Progenitor cell of endocrine pancreas (in vitro differentiated cells): ENCODE measurements around the gene KIAA1328. TPM values are rescaled to one million over a fixed set of nuclear protein-coding genes. Genes with fewer than 3 reads are reported as not detected.

ENCODE experiments used
- DNase-seq: peaks from one replicate; pipeline ENCODE4 v3.0.0; 2021; ENCODE audit warnings: low spot score; ENCODE audit not compliant: unreplicated experiment
- H3K27ac Mint-ChIP-seq: 2 replicates; pipeline ENCODE4 v1.8.0; 2021; ENCODE audit warnings: mild to moderate bottlenecking, moderate library complexity, mixed read lengths
- H3K27me3 Mint-ChIP-seq: 2 replicates; pipeline ENCODE4 v1.8.0; 2021; ENCODE audit warnings: mixed read lengths
- H3K36me3 Mint-ChIP-seq: 2 replicates; pipeline ENCODE4 v1.8.0; 2022; ENCODE audit warnings: mixed read lengths; ENCODE audit not compliant: insufficient read depth
- H3K4me1 Mint-ChIP-seq: 2 replicates; pipeline ENCODE4 v1.8.0; 2021; ENCODE audit warnings: low read depth, mixed read lengths
- H3K4me3 Mint-ChIP-seq: 2 replicates; pipeline ENCODE4 v1.8.0; 2021; ENCODE audit warnings: low read depth, mild to moderate bottlenecking, moderate library complexity, mixed read lengths
- H3K9me3 Mint-ChIP-seq: 2 replicates; pipeline ENCODE4 v1.8.0; 2021; ENCODE audit warnings: low read depth, mixed read lengths
- total RNA-seq: library from RNA; stranded (reverse); gene quantifications from 2 replicates; pipeline ENCODE4 v1.2.1, GENCODE V29; 2021
- TF ChIP-seq, protein P1 (sequence below): fragments of 200-600 bp; sonication (generic); IDR thresholded peaks from one replicate; pipeline ENCODE4 v1.5.0; 2021; ENCODE audit warnings: antibody characterized with exemption, mild to moderate bottlenecking; ENCODE audit not compliant: unreplicated experiment

Gene KIAA1328
- total RNA-seq, 1 donor from 2014 or later, result 12.4 TPM

DNA sequence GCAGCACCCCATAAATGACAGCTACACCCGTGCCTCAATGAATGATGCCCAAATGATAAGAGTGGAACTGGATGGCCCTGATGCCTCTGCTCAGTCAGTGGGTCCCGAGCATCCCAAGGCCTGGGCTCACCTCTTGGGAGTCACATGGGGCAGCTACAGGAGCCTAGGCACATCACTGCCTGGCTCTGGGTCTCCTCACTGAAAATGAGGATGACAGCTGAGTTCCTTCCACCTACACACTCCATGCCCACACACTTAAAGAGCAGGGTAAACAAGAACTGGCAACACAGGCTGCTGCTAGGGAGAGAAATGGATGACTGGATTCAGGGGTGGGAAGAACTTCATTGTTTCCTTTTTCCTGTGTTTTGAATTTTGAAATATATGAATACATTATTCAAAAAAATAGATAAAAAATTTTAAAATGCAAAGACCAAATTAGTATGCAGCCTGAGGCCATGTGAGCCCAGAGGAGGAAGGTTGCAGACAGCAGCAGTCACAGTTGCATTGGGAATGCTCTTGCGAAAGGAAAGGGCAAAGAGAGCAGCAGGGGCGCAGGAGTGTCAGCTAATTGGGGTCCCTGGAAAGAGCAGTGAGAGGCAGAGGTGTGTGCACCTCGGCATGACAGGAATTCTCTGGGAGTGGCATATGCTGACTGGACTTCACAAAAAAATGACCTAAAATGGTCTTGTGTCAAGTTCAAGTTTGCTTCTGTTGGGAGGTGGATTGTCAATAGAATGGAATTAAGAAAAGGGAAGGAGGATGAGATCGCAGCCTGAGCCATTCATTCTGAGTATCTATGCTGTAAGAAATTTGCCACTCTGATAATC, 409.6 kb downstream of the KIAA1328 start:
- Mint-ChIP-seq H3K27ac (no peak overlapping the region), H3K36me3 (peaks cover 2% of the 10 kb centered on the region), H3K4me3 (no peak overlapping the region), H3K4me1 (peaks cover 3% of the 10 kb centered on the region), H3K27me3 (peaks cover 8% of the 10 kb centered on the region), H3K9me3 (no peaks in the 10 kb centered on the region)
- DNase-seq, result no peak
- TF ChIP-seq, protein P1, sequence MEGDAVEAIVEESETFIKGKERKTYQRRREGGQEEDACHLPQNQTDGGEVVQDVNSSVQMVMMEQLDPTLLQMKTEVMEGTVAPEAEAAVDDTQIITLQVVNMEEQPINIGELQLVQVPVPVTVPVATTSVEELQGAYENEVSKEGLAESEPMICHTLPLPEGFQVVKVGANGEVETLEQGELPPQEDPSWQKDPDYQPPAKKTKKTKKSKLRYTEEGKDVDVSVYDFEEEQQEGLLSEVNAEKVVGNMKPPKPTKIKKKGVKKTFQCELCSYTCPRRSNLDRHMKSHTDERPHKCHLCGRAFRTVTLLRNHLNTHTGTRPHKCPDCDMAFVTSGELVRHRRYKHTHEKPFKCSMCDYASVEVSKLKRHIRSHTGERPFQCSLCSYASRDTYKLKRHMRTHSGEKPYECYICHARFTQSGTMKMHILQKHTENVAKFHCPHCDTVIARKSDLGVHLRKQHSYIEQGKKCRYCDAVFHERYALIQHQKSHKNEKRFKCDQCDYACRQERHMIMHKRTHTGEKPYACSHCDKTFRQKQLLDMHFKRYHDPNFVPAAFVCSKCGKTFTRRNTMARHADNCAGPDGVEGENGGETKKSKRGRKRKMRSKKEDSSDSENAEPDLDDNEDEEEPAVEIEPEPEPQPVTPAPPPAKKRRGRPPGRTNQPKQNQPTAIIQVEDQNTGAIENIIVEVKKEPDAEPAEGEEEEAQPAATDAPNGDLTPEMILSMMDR, result no peak

DNA sequence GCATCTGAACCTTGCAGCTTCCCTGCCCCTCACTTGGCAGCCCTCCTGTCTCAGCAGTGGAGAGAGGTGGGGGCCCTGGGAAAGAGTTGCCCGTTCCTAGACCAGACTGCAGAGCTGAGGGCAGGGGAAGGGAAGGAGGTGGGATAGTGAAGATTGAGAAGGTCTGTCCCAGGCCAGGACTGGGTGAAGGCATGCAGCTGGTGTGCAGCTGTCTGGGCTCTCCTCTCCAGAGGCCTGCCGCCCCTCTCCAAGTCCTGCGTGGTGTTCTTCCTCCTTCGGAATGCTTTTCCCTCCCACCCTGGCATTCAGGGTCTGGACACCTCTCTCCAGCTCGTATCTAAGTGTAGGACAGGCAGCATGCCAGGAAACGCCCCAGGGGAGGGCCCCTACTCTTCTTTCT, 413.2 kb downstream of the KIAA1328 start:
- H3K4me1 Mint-ChIP-seq, result peaks cover 5% of the 10 kb centered on the region
- H3K27me3 Mint-ChIP-seq, result peaks cover 25% of the 10 kb centered on the region
- no peak for DNase-seq
- H3K9me3 Mint-ChIP-seq, result no peaks in the 10 kb centered on the region
- H3K36me3 Mint-ChIP-seq, result peaks cover 6% of the 10 kb centered on the region
- TF ChIP-seq, protein P1, result no peak
- H3K27ac Mint-ChIP-seq, result no peak overlapping the region
- no peak overlapping the region for H3K4me3 Mint-ChIP-seq

DNA sequence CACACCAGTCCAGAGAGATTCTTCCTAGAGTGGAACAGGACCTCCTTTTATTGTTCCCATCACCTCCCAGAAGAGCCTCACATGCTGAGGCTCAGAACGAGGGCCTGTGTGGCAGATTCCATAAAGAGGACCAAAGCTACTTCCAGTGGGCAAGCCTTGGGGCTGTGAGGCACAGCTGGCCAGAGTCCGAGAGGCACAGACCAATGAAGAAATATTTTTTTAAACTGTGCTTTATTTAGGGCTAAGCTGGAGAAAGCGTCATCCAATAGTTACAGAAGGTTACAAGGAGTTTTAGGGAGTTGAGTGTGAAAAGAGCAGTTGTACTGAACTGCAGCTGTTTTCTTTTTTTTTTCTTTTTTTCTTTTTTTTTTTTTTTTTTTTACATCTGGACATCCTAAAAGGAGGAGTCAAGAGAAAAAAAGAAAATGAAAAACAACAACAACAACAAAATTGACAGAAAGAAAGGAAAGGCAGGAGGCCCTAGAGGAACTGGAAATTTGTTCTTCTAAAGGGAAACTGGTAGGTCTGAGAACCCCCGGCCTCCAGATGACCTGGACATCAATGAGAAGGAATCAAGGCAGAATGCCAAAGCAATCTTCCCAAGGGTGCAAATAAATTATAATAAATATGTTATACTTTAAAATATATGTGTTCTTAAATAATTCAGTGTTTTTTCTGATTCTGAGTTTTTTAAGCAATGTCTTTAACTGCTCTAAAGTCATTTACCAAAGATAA, 414.1 kb downstream of the KIAA1328 start:
- H3K4me3 Mint-ChIP-seq, result no peak overlapping the region
- H3K27me3 Mint-ChIP-seq, result peaks cover 25% of the 10 kb centered on the region
- peaks cover 6% of the 10 kb centered on the region for H3K36me3 Mint-ChIP-seq
- peaks cover 5% of the 10 kb centered on the region for H3K4me1 Mint-ChIP-seq
- H3K9me3 Mint-ChIP-seq, result no peaks in the 10 kb centered on the region
- TF ChIP-seq, protein P1, result no peak
- no peak for DNase-seq
- H3K27ac Mint-ChIP-seq, result no peak overlapping the region

DNA sequence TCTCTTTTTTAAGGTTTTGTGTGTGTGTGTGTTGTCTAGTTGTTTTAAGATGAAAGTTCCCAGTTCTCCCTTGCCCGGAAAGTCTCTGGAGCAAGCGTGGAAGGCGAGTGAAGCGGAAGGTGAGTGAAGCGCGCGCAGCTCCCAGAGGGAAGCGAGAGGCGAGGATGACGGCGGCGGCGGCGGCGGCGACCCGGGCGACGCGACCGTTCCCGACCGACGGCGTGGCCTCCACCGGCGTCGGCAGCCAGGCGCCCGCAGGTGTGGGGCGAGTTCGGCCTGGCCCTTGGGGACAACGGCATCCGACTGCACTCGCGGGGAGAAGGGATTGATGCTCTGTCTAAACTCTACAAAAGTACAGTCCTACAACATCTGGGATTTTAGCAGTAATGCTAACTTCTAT, 414.8 kb downstream of the KIAA1328 start:
- Mint-ChIP-seq H3K9me3 (no peaks in the 10 kb centered on the region), H3K27ac (no peak overlapping the region), H3K27me3 (peaks cover 25% of the 10 kb centered on the region), H3K4me3 (peak overlapping the region; percentile 32), H3K36me3 (peaks cover 6% of the 10 kb centered on the region), H3K4me1 (peaks cover 3% of the 10 kb centered on the region)
- TF ChIP-seq, protein P1, result no peak
- DNase-seq, result no peak

DNA sequence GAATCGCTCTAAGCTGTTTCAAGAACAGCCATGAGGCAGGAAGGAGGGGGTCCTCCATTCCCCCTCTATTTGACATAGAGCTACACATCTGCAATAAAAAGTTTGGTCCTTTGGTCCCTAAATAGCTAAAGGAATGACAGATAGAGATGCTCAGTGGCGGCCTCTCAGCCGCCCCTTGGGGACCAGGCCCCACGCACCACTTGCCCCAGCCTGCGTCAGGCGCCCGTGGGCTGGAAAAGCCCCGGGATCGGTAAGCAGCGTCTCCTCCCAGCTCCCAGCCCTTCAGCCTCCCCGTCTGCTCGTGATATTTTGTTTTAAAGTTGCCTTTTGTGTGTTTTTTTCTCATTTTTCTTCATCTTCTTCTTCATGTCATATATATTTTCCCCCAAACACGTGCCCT, 415.7 kb downstream of the KIAA1328 start:
- TF ChIP-seq, protein P1, result no peak
- H3K36me3 Mint-ChIP-seq, result peaks cover 6% of the 10 kb centered on the region
- peaks cover 2% of the 10 kb centered on the region for H3K4me1 Mint-ChIP-seq
- H3K4me3 Mint-ChIP-seq, result no peak overlapping the region
- no peak overlapping the region for H3K27ac Mint-ChIP-seq
- peaks cover 28% of the 10 kb centered on the region for H3K27me3 Mint-ChIP-seq
- no peaks in the 10 kb centered on the region for H3K9me3 Mint-ChIP-seq
- DNase-seq, result no peak
